Measurements from ENCODE around the gene CNTFR.
A peak's percentile ranks its signal among the peaks of the same experiment; 100 is the strongest.
"Not testable (repeated sequence)": the region's sequence is repeated elsewhere in the genome, so short reads cannot be mapped to it uniquely, and the experiment has no call there.

Gene CNTFR, protein sequence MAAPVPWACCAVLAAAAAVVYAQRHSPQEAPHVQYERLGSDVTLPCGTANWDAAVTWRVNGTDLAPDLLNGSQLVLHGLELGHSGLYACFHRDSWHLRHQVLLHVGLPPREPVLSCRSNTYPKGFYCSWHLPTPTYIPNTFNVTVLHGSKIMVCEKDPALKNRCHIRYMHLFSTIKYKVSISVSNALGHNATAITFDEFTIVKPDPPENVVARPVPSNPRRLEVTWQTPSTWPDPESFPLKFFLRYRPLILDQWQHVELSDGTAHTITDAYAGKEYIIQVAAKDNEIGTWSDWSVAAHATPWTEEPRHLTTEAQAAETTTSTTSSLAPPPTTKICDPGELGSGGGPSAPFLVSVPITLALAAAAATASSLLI

DNA sequence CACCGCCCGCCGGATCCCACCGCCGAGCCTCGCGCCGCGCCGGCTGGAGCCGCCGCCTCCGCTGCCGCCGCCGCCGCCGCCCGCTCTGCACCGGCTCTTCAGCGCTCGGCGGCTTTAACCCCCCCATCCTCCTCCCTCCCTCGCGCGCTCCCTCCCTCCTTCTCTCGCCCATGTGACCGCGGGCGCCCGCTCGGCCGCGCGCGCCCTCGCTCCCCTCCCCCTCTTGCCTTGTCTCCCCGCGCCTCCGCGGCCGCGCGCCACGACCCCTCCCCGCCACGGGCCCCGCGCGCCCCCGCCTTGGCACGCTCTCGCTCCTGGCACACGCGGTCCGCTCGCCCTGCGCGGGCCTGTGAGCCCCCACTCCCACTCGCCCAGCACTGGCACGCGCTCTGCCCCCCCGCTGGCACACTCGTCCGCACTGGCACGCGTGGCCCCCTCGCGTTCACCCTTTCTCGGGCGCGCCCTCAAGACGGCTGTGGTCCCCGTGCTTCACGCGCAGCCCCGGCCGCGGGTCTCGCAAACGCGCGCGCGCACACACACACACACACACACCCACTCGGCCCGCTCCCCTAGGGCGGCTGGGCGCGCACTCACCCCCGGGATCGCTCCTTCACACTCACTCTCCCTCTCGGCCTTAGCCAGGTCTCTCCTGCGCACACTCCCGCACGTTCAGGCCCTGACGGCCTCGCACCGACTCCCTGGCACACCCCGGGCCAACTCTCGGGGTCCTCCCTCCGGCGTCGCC lies at the start of gene CNTFR:
Gene CNTFR, minus strand, starts transcription at position 89 of the 745 bp plus-strand sequence. CDS start 20,743 bp downstream, outside the sequence.
- peak in 1 of 6 experiments; percentile 35 for DNase-seq

DNA sequence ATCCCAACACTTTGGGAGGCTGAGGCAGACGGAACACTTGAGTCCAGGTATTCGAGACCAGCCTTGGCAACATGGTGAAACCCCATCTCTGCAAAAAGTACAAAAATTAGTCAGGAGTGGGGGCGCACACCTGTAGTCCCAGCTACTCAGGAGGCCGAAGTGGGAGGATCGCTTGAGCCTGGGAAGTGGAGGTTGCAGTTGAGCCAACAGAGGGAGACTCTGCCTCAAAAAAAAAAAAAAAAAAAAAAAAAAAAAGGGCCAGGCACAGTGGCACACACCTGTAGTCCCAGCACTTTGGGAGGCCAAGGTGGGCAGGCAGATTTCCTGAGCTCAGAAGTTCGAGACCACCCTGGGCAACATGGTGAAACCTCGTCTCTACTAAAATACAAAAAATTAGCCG lies 49.8 kb upstream of the CNTFR start:
- not testable (repeated sequence) for DNase-seq

DNA sequence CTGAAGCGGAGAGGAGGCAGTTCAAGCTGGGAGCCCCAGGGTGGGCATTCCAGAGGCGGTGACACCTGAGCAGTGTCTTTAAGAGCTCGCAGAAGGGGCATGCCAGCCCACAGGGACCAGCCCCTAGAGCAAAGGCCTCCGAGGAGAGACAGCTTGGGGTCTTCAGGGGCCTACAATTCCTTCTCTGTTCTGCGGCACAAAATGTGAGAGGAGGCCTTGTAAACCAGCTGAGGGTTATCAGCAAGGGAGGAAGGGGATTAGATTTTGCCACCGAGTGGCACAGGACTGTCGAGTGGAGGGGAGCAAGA lies 48.6 kb upstream of the CNTFR start:
- no peak for DNase-seq

DNA sequence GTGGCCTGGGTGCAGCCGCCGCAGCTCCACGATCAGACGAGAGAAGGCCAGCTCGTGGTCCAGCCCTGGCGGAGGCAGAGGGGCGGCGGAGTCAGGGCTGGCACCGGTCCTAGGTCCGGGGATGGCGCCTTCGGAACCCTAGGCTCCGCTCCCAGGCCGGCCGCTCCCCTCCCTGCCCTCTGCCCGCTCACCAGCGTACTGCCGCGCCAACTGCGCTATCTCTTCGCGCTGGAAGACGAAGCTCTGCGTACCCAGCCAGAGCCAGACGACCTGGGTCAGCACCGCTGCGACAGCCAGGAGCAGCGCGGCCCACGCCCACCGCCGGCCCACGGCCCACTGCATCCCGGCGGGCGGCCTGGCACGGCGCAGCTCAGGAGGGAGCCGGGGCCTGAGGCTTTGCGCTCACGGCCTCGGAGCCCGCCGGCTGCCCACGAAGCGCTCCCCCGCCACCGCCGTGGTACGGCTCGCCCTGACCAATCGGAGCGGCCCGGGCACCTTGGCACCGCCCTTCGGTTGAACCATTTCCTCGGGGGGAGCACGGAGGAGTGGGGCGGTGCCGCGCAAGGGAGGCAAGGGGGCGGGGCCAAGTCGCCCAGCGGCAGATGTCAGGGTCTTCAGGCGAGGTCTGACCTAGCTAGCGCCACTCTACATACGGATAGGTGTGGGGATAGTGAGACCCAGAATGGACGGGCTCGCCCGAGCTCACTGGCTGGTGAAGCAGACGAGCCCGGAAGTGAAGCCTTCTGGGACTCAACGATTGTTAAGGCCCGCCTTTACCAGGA lies 48.0 kb upstream of the CNTFR start, which contains the start of gene SIGMAR1:
Gene SIGMAR1, minus strand, starts transcription at position 432 of the 782 bp plus-strand sequence. Its CDS starts 90 bp downstream, at position 342.
- DNase-seq: peak; percentile 83 to 94 (median 91)

DNA sequence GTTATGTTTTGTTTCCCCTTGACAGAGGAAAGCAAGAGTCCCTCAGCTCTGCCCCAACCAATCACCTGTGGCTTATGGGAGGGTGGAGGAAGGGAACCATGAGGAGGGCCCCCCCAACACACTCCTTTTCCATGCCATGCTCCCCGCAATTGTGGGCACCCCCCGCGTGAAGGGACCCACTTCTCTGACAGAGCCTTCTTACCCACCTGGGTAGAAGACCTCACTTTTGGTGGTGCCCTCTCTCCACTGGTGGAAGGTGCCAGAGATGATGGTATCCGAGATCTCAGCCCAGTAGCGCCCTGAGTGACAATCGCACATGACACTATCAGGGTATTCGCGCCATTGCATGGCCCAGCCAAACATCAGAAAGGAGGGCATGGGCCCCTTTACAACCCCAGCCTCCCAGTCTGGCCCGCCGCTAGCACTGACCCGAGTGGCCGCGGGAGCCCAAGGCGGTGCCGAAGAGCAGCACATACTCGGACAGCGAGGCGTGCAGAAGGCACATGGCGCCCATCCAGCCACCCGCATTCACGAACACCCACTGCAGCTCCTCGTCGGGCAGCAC lies 47.3 kb upstream of the CNTFR start:
- peak in 1 of 6 experiments; percentile 37 for DNase-seq

DNA sequence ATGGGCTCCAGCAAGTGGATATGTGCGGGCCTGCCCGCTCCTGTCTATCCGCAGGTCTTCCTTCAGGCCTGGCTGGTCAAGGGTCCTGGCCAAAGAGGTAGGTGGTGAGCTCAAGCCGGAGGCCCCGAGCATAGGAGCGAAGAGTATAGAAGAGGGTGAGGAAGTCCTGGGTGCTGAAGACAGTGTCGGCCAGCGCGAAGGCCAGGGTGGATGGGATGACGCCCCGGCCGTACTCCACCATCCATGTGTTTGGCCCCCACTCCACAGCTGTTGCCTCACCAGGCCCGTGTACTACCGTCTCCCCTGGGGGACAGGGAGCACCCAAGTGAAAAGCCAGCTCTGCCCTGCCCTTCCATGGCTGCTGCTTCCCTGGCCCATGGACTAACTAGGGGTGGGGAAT lies 46.0 kb upstream of the CNTFR start:
- DNase-seq: no peak

DNA sequence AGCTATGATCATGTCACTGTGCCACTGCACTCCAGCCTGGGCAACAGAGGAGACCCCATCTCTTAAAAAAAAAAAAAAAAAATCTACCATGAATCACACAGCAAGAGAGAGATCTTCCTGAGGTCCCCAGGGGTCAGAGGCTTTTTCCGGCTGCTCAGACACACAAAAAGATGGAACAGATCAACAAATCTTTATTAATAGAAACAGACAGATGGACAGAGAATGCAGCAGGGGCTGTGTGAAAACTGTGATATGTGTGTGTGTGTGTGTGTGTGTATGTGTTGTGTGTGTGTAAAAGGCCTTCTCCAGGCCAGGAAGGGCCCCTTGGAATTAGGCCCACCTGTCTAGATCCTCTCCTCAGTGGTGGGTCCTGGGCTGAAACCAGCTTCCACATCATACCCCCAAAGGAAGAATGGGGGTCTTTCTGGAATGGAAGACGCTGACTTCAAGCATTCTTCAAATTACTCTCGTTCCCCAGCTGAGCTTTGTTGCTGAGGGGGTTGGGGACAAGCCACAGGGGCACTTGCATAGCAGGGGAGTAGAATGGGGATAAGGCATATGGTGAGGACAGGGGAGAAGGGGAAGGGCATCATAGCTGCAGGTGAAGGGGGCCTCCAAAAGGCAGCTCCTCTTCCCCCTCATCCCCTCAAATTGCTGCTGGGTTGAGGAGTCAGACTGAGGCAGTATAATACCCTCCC lies 45.2 kb upstream of the CNTFR start:
- no peak for DNase-seq

DNA sequence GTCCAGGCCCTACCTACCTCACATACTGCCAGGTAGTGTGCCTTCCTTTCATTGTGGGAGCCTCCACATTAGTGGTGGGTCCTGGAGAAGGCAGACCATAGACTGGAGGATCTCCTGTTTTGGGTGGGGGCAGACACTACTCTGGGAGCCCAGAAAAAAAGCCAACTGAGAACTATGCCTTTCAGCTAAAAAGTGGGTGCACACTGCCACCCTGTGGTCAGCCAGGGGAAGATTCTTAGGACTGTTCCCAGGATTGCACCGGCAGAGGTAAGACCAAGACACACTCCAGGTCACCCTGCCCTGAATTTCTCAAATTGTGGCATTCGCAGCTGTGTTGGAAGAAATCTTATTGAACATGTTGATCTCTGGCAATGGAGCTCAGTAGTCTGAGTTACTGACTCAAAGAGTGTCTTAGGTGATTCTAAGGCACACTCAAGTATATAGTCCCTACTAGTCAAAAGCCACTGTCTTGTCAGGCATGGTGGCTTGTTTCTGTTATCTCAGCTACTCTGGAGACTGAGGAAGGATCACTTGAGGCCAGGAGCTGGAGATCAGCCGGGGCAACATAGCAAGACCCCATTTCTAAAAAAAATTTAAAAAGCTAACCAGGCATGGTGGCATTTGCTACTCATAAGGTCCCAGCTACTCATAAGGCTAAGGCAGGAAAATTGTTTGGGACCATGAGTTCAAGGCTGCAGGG lies 44.5 kb upstream of the CNTFR start:
- DNase-seq: peak; percentile 54 to 79 (median 68)

DNA sequence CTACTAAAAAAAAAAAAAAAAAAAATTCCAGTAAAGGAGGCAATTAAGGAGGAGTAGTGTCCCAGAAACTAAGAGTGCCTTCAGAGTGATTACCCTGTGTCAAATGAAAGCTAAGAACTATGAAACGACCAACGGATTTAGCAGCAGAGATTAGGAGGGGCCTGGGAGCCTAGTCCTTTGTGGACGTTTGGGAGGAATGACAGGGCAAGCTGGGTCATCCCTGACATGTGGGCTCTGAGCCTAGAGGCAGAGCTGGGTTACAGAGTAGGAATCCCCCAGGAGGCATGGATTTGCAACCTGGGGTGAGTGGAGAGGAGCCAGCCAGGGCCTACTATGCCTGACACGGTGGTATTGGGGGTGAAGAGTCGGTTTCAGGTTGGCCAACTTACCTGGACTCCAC lies 43.6 kb upstream of the CNTFR start:
- DNase-seq: no peak

DNA sequence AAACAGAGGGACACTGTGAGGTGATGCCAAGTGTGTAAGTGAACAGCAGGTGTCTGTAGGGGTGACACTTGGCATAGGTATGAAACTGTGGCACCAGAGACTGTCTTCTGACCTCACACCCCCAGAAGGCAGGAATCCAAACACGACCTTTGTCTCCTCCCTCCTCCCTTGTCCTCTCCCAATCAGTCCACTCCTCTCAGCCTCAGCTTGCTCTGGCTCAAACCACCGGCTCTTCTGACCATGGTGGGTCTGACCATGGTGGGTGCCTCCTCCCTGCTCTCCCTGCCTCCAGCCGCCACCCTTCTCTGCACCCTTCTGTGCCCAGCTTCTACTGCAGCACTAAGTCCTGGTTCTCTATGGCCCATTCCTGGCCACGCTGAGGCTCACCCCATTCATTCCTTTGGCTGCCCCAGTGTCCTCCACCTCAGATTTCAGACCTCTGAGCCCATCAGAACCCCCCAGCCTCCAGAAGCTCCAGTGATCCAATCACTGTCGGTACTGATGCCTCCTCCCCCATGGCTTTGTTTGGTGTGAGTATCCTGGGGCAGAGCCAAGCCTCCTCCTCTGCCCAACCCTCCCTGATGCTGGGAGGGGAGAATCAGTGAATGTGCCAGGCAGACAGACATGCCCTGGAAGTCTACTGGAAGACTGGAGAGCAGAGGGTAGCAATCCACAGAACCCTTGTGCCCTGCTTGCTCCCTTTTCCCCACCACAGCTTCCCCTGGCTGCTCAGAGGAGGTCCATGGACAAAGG lies 41.1 kb upstream of the CNTFR start:
- no peak for DNase-seq

DNA sequence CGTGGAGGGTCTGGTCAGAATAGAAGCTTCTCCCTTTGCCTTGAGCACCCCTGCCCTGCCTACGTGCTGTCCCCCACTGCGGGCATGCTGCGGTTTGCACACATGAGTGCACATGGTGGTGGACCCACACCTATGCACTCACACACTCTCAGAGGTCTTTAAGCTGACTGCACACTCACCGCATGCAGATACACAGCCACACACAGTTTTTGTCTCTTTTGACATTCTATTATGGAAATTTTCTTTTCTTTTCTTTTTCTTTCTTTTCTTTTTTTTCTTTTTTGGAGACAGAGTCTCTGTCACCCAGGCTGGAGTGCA lies 39.9 kb upstream of the CNTFR start:
- DNase-seq: peak in 1 of 6 experiments; percentile 25

DNA sequence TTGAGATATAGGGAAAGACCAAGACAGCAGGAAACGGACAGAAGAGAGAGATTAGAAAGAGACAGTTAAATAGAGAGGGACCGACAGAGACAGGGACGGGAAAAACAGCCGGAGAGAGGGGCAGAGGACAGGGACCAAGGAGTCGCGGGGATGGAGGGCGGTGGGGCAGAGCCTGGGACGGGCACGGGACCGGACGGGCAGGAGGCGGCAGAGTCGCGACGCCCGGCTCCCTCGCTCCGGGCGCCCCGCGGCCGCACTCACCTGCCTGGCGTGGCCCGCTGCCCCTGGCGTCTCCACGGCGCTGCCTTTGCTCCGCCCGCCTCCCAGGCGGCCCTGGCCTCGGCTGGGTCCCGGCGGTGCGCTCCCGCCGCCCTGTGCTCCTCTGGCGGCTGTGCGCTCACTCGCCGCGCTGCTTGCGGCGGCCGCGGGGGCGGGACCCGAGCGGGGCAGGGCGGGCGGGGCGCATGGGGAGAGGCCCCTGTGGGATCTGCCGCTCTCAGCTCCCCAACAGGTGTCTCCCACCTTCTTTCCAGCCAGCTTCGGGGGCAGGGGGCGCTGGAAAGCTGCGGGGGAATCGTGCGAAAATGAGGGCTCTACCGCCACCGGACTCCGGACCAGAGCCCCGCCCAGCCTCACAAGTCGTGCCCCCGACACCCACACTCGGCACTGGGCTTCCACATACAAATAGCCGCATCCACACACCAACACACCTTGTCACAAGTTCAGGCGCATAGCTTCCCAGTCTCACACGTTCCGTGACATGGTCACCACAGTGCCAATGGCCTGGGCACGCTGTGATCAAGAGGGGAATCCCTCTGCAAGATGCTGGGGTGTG lies 39.3 kb upstream of the CNTFR start, which contains the start of gene ARID3C:
Gene ARID3C, minus strand, starts transcription at position 411 of the 835 bp plus-strand sequence. CDS start 1,052 bp downstream, outside the sequence.
- peak in 4 of 6 experiments; percentile 21 to 37 (median 28) for DNase-seq

DNA sequence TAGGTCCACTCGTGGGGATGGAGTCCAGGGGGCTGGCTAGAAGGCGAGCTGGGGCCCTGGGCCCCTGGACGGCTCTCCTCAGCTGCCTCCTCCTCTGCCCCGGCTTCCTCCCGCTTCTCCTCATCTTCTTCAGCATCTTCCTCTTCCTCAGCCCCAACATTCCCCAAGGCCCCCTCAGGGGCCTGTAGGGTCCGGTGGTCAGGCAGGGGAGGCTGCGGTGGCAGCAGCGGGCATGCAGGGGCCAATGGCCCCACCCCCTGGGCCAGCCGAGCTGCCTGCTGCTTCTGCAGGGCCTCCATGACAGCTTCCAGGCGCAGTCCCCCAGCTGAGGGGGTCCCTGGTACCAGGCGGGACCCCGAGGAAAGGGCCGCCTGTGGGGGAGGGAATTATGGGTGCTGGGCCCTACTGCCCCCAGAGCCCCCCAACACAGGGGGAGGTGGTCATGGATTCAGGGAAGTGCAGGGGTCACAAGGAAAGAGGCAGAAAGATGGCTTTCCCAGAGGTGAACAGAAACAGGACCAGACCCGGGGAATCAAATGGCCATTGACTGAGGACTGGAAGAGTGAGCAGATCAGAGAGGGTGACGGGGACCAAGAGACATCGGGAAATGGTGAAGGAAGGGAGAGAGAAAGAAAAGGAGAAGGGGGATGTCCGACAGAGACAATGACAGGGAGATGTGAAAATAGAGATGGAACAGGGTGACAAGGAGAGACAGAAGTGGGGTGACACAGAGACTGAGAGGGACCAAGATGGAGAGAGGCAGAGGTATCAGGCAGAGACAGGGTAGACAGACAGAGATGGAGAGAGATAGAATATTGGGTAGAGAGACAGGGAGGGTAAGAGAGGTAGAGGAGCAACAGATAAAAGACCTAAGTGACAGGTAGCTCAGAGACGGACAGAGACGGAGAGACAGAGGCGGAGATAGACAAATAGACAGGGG lies 38.5 kb upstream of the CNTFR start:
- peak in 1 of 6 experiments; percentile 20 for DNase-seq

DNA sequence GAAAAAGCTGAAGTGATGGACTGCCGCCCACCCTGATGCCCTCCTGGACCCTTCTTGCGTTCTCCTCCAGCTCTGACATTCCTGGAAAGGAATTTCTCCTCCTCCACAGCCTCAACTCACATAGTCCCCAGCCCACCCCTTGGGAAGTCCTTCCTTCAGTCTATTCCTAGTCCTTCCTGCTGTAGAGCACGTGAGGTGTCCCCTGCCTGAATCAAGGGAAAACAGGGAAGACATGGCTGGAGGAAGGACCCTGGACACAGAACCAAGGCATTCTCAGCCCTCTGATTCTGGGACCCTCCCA lies 35.6 kb upstream of the CNTFR start:
- DNase-seq: no peak

DNA sequence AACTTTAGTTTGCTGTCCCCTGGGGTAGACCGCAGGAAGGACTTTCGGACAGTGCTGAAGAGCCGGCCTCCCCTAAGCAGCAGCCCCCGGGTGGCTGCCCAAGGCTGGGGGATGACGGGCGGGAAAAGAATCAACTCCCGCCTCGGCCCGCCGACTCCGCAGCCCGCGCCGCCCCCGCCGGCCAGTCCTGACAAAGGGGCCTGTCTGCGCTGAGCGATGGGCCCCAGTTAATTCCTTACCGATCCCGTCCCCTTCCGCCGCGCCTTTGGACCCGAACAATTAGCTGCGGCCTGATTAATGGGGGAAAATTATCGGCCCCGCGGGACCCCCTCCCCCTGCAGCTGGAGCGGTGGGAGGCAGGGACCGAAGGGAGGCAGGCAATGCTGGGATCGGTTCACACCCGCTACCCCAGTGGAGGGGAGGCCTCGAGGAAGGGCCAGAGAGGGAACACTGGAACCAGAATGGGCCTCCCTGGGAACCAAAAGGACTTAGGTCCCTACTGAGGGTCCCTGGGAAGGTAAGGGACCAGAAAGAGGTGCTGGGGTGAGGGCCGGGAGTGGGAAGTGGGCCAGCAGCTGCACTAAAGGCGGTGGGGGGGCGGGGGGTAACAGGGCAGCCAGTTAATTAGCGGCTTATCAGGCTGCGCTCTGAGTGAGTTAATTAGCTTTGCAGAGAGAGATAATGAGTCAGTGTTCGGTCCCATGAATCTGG lies 35.1 kb upstream of the CNTFR start:
- no peak for DNase-seq

DNA sequence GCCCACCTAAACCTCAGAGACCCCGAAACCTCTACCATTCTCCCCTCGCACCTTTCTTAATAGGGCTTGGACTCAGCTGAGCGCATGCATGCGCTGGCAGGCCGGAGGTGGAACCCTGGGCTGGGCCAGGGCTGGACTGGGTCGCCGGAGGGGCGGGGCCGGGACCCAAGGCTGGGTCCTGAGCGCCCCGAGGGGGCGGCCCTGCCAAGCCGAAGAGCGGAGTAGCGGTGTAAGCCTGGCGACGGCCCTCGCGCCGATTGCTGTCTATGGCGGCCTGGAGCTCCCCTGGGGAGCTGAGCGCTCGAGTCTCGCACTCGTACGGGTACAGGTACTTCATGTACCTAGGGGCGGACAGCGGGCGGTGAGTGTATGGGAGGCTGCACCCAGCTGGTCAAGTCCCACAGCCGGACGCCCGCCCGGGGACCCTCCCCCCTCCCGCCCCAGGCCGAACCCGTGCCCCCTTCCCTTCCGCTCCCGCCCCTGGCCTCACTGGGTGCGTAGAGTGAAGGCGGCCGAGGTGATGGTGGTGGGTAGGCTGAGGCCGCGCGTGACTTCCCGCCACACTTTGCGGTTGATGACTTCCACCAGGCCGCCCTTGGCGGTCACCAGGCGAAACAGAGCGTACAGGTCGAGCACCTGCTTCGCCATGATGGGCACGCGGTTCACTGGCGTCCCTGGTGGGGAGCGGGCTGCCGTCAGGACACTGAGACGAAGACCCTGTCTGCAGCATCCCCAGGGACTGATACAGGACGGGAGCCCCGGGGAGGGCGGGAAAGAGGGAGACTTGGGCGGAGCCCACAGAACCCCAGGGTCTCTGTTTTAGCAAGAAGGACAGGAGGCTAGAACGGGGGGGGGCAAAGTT lies 34.1 kb upstream of the CNTFR start:
- DNase-seq: peak in 4 of 6 experiments; percentile 12 to 39 (median 18)

Measured in stimulated activated naive CD4-positive, alpha-beta T cell (primary cell).